Effector CD8-positive, alpha-beta T cell (primary cell): ENCODE measurements around the gene EXOC3L1.

Experiments
- DNase-seq: peaks from one replicate; lab custom pipeline; 2025; lab: John Stamatoyannopoulos, UW
- total RNA-seq, 4 experiments: gene quantifications; one replicate each; lab custom pipeline; 2026; lab: John Stamatoyannopoulos, UW

The EXOC3L1 gene, protein sequence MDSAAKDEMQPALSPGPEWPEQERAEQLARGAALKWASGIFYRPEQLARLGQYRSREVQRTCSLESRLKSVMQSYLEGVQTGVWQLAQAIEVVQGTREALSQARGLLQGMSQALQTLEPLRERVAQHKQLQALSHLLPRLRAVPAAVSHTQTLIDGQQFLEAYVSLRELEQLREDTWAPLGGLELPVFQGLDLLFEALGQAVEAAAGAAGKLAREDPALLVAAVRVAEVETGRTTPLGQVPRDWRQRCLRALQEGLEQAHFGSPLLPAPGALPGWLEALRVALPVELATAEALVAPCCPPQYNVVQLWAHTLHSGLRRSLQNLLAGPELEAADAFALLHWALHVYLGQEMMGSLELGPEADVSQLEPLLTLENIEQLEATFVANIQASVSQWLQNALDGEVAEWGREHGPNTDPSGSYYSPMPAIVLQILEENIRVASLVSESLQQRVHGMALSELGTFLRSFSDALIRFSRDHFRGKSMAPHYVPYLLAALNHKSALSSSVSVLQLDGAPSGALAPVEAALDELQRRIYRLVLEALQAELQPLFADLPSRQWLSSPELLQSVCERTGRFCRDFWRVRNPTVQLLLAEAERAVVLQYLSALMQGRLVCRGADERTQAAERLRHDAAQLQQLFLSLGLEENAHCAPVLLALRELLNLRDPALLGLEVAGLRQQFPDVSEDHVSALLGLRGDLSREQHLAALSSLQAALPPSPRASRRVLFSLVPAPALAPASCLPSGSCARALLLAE
- 0 to 0.18 (median 0.04) reads per million in 4 experiments for total RNA-seq

DNA sequence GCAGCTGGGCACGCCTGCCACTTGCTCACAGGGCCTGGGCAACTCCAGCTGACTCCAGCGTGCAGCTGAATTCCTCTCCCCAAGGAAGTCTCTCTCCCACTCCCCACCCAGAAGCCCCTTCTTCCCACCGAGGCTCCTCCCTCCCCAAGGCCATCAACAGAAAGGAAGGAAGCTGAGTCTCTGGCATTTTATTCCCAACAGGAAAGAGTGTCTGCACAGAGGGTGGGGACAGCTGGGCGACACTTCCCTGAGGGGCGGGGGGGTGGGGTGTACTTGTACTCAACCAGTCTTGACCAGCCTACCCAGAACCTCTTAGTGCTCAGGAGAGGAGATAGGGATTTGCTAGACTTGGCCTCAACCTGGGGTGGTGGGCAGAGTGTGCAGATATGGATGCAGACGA, at the start of gene EXOC3L1:
EXOC3L1 (minus strand) TSS at position 96 of the 400 bp plus-strand sequence. CDS start 460 bp downstream, outside the sequence.
- no peak for DNase-seq

DNA sequence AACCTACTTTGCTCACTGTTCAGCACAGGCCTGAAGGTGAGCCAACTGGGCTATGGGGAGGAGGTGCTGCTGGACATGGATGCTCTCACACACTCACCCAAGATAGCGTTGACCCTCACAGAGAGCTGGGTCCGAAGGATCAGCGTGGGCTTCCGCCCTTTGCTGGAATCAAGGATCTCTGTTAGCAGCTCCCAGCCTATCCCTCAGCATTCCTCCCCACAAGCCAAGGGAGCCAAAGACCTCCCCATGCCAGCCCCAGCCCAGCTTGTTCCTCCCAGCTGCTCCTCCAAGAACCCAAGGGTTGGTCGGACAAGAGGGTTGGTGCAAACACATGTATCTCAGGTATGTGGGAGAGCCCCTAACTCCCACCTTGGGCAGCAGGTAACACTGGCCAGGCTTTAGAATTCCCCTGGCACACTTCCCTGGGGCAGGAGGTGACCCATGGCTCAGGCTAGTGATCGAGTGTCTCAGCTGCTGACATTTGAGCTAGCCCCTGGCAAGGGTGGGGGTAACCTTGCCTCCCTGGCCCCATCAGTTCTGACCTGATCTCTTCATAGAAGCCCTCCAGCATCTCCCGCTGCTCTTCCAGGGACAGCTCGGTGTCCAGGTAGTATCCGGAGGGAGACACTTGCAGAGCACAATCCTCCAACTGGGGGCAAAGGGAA, 49.0 kb upstream of the EXOC3L1 start:
- DNase-seq = no peak

DNA sequence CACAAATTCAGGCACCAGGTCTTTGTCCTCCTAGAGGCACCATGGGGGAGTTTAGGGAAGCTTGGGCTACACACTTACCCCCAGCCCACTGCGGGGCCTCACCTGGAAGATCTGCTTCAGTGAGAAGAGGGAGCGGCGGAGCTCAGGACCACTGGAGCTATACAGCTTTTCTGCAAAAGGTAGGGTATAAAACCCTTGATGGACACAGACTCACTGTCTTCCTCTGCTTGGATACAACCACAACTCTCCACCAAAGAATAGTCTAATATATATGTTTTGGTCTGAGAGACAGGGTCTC, 48.3 kb upstream of the EXOC3L1 start:
- DNase-seq = no peak

DNA sequence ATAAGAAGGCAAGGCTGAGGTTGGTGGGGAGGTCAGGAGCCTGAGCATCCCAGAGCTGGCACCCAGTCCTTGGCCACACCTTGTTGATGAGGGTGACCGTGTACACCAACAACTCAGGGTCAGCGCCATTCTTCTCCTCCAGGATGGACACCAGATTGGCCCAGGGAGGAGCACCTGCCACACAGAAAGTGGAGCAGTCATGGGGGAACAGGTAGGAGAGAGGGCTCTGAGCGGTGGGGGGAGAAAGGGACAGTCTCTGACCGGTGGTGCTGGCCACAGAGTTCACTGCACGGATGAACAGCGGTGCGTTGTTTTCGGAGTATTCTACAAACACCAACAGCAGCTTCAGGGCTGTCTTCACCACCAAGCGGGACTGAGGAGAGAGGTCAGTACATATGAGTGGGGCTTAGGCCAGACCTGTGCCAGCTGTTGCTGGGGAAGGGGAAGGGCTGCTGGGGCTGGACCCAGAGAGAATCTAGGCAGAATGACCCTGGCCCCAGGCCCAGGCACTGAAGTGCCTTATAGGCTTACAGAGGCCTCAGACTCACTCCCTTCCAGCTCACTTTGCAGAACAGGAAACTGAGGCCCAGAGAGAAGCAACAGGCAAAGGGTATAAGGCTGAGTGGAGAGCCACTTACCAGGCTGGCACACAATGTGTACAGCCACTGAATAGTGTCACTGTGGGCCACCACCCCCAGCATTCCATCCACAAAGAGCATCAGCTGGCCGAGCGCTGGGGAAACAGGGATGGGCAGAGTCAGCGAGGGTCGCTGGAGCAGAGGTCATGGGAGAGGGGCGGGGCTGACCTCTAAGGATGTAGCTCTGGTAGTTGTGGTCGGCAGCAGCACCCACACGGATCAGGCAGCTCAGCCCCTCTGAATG, 47.7 kb upstream of the EXOC3L1 start:
- DNase-seq = no peak

DNA sequence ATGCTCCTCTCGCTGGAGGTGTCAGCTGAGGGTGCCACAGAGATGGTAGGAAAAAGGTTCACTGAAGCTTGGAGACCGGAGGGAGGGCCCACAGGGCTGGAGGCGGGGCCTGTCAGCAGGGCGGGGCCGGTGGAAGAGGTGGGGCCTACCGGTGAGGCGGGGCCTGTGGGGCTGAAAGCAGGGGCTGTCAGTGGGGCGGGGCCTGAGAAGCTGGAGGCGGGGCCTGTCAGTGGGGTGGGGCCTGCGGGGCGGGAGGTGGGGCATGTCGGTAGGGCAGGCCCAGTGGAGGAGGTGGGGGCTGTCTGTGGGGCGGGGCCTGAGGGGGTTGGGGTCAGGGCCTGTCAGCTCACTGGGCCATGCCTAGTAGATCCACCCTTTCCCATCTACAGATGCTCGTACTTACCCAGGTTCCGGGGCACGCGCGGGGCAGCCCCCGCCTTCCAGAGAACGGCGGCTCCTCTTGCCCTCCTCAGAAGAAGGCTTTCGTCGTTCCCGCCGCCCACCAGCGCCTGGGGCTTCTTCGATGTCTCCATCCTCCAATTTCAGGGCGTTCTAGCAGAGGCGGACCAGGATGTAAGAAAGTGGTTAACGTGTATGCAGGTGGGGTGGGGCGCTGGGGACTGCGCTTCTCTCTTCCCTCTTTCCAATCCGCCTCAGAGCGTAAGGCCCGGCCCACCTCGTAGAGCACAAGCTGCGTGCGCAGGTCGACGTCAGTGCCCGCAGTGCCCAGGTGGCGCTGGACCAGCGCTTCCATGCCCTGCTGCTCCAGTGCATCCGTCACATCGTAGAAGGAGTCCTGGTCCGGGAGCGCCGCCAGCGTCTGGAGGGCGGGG, 46.8 kb upstream of the EXOC3L1 start:
- DNase-seq = peak; percentile 62

DNA sequence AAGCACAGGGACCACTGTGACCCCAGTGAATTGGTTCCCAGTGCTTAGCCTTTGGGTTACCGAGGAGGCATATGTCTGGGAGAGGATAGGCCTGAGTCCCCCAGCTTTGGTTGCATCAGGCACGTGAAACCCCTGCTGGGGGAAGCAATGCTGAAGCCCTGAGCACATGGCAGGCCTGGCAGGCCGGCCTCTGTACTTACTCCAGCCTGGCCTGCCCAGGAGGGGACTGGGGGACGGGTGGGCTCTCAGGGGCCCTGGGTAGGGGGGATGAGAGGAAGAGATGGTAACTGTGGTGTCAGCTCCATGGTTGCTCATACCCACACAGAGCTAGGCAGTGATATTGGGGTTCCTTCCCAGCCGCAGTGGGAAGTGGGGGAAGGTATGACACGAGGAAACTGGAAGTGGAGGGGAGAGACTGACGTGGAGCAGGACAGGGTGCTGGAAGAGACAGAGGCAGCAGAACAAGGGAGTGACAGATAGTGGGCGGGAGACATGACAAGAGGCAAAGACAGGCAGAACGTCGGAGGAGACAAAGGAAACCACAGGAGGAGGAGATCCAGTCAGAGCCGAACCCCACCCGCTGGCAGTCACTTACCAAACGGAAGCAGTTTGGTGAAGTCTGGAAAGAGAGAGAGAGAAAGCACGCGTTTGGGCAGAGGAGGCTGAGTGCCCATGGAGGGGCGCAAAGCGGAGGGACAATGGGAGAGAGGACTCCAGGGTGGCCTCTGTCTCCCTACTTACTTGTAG, 46.1 kb upstream of the EXOC3L1 start:
- no peak for DNase-seq

DNA sequence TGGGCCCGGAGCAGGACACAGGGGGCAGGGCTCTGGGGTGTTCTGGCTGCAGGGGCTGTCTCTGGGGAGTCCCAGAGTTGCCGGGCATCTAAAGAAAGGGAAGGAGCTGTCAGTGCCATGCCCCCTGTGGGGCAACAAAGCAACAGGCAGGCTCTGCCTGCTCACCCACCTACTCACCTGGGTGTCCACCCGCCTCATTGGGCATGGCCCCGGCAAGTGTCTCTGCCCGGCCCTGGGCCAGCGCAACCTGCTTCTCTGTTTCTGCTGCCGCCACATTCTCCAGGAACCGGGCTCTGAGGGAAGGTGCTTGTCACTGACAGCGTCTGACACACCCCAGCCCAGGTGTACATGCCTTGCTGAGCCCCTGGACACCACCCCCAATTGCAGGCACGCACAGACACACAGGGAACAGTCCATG, 44.3 kb upstream of the EXOC3L1 start:
- no peak for DNase-seq

DNA sequence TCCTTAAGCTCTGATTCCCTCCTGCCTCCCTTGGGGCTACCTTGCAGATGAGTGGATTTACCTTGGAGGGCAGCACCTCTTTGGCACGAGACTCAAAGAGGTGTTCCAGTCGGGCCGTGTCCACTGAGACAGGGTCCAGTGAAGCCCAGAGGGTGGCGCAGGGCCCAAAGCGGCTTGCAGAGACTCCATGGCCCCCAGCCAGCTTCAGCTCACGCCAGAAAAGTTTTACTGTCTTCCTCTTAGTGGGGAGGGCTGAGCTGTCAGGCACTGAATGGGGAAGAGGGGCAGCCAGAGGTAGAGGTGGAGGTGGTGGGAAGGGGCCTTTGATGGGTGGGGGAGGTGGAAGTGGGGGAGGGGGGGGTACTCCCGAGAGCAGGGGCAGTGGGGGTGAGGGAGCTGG, 43.7 kb upstream of the EXOC3L1 start:
- no peak for DNase-seq

DNA sequence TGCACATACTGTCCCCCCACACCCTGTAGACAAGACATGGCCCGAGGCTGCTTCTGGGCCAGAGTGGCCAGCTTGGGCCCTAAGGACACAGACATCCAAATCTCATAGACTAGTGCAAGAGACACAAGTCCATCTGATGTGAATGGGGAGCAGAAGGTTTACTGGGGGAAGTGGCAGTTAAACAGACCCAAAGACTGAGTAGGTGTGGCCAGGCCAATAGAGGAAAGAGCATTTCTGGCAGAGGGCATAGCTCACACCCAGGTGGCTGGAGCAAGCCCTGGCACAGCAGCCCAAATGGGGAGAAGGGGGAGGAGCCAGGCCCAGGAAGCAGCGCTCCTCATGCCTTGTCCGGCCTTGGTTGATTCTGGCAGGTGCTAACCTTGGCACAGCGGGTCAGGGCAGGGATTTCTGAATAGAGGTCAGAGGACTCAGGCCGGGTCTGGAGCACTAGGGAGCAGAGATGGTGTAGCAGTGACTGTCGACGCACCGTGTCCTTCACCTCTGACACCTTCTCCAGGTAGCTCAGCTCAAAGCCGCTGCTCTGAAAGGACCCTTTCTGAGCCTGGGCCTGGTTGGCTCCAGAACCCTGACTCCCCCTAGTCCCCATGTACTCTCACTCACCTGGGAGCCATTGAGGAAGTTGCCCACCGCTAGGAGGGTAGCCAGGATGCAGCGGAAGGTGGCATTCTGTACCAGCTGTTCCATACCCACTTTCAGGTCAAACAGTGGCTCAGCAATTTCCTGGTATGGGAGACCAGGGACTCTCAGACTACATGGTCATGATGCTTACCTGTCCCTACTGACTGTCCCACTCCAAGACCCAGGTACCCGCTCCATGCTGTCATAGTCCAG, 41.1 kb upstream of the EXOC3L1 start:
- no peak for DNase-seq

DNA sequence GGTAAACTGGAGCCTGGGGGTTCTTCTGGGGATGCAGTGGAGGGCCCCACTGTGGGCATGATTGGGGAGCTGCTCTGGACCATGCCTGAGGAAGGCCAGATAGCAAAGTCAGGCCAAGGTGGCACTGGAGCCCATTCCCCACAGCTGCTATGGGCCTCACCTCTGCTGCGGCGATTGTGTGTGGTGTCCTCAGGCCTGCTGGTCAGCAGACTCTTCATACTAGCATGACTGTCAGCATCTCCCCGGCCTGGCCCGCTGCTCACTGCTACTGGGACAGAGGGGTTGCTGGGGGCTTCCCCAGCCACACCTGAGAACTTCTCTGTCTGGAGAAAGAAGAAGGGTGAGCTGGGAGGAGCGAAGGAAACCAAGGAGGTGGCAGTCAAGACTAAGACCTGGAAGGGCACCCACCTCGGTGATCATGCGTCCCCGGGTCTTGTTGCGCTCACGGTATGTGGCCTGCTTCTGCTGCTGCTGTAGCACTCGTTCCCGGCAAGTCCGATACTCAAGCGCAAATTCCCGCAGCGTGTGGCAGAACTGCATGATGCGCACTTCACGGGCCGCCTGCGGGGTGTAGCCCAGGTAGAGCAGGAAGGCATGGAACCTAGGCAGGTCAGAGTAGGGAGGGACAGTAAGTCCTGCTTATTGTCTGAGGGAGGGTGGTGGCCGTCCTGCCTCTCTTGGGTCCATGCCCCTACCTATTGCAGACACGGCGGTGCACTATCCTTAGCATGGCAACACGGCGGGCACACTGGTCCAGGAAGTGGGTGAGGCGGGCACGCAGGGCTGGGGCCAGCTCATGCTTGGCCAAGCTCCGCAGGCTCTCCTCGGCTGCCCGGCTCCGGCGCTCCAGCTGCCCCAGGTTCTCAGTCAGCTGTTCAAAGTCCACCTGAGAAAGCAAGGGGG, 40.2 kb upstream of the EXOC3L1 start:
- DNase-seq = no peak

DNA sequence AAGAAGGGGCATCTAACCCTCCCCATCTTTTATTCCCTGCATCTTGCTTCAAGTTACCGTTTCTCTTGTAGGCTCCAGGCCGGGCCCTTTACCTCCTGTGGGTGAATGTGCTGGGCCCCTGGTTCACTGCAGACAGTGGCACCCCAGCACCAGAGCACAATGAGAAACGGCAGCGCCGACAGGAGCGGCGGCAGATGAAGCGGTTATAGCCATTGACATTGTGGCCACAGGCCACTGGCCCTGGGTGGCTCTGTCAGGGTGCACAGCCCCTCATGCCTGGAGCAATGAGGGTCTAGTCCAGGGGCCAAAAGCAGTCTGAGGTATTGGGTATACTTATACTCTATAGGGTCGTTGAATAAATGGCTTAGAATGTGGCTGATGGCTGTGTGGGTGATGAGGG, 39.0 kb upstream of the EXOC3L1 start:
- DNase-seq = no peak

DNA sequence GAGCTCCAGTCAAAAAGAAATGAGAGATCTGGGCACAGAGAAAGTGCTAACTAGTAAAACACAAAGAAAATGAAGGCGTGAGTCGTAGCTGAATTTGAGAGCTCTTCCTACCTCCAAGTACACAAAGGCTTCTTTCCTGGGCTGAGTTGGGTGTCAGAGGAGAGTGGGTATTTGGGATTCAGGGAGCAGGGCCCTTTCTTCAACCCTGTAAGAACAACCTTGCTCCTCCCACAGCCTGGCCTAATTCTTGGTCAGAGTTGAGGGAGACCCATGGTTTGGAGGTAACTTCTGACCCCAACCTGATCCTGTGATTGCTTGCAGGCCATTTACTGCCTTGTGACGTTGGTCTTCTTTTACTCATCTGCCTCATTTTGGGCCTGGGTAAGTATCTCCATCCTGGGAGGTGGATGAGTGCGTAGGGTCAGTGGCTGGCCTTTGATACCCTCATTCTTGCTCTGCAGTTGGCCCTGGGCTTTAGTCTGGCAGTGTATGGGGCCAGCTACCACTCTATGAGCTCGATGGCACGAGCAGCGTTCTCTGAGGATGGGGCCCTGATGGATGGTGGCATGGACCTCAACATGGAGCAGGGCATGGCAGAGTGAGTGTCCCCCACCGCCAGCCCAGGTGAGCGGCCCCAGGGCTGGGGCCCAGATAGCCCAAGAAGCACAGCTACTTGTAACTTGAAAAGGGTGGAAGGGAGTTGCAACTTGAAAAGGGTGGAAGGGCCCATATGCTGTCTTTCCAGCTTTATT, 38.3 kb upstream of the EXOC3L1 start:
- no peak for DNase-seq

DNA sequence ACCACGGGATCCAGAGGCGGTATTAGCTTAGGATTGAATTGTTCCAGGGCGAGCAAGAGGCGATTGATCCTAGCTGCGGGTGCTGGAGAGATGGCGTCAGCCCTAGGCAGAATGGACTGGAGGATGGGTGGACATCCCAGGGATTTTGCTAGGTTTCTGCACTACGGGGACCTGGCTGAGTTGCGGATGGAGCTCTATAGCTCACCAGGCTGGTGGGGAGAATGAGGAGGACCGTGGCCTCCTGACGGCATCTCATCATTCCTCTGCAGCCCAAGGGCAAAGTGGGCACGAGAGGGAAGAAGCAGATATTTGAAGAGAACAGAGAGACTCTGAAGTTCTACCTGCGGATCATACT, 37.6 kb upstream of the EXOC3L1 start:
- no peak for DNase-seq

DNA sequence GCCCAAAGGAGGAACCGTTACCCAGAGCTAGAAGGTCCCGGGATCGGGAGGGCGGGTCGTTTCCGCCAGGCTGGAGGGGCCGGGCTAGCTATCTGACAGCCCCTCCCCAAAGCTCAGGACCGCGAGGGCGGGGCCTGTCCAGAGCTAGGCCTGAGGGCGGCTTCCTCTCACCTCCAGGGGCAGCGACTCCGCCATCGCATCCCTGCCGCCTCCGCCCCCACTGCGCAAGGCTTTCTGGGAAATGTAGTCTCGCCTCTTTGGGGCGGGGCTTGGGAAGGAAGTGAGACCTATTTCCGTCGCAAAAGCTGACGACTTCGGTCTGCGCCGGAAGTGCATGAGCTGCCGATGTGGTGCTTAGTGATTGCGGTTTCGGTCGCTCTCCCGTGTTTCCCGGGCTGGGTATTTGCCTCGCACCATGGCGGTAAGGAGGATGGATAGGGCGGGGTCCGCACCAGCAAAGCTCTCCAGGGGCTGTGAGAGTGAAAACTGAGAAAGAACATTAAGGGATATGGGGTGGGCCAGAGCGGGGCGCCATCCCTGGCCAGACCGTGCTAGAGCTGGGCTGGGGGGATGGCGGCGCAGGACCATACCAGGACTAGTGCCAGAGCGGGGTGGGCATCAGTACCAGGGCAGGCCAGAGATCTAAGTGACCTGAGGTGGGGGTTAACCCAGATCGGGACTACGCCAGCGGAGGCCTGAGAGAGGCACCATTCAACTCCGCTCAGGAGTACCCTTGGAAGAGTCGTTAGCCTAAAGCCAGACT, 37.0 kb upstream of the EXOC3L1 start, which contains the start of gene TMEM208:
TMEM208 (plus strand) TSS at position 327 of the 763 bp plus-strand sequence; CDS start at position 416, 89 bp downstream.
- DNase-seq = peak; percentile 98

DNA sequence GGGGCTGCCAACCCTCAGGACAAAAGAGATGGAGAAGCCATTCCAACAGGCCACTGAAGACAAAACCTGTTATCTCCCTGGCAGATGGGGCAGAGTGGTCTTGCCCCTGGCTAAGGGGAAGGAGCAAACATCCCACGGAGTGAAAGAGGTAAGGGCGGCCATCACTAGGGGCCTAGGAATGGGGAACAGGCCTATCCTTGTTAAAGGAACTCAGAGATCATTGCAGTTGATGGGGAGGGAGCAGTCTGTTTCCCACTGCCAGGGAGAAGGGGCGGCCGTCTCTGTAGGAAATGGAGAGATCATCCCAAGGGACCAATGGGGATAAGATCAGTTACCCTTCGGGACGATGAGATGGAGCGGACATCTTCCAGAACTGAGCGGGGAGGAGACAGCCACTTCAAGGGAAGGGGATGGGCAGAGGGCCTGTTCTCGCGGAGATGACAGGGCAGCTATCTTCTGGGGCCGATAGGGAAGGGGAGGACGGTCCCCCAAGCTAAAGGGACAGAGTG, 36.4 kb upstream of the EXOC3L1 start:
- no peak for DNase-seq

DNA sequence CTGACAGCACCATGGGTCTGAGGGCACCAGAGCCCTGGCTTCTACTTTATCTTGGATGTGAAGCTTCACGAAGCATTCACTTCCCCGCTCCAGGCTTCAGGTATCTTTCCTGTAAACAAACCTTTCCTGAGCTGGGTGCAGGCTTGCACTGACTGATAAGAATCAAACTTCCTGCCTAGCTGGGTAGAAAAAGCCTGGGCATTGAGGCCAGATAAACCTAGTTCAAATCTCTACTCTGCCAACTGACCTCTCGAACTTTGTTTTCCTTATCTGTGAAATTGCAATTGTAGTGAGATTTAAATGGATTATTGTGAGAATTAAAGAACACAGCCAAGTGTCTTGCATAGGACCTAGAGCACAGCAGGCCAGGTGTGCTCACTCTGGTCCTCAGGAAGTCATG, 34.1 kb upstream of the EXOC3L1 start:
- no peak for DNase-seq
